ENCODE measurements around the gene VPS45. TPM values are rescaled to one million over a fixed set of nuclear protein-coding genes. Genes with fewer than 3 reads are reported as not detected.
A peak's percentile ranks its signal among the peaks of the same experiment; 100 is the strongest.
"Not testable (repeated sequence)": the region's sequence is repeated elsewhere in the genome, so short reads cannot be mapped to it uniquely, and the experiment has no call there.

VPS45 gene
- total RNA-seq, 1 donor from 2014 or later = 11.3 TPM

DNA sequence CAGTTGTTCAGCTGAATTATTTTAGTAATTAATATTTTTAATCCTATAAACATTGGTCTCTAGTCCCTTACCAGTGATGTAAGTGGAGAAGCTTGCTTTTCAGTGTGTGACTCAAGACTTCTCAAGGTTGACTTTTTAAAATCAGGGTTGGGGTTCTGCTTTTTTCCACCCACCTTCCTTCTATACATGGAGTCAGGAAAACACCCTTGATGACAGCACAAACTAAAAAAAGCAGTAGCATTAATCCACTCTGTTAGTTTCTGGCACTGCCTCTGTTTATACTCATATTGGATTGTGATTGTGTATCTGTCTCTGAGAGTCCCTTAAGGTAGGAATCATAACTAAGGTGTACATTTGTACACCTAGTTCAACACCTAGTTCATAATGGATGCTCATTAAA, 73.9 kb downstream of the VPS45 start:
- Histone ChIP-seq H3K9me3 (no peaks in the 10 kb centered on the region), H3K27ac (no peak overlapping the region), H3K36me3 (no peaks in the 10 kb centered on the region), H3K4me3 (no peak overlapping the region), H3K27me3 (no peaks in the 10 kb centered on the region), H3K4me1 (no peaks in the 10 kb centered on the region)
- TF ChIP-seq, protein P1, sequence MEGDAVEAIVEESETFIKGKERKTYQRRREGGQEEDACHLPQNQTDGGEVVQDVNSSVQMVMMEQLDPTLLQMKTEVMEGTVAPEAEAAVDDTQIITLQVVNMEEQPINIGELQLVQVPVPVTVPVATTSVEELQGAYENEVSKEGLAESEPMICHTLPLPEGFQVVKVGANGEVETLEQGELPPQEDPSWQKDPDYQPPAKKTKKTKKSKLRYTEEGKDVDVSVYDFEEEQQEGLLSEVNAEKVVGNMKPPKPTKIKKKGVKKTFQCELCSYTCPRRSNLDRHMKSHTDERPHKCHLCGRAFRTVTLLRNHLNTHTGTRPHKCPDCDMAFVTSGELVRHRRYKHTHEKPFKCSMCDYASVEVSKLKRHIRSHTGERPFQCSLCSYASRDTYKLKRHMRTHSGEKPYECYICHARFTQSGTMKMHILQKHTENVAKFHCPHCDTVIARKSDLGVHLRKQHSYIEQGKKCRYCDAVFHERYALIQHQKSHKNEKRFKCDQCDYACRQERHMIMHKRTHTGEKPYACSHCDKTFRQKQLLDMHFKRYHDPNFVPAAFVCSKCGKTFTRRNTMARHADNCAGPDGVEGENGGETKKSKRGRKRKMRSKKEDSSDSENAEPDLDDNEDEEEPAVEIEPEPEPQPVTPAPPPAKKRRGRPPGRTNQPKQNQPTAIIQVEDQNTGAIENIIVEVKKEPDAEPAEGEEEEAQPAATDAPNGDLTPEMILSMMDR (IDR thresholded peaks at IDR 0.05) = no peak
- intact Hi-C loops (cut with DNase I) = no loop called here
- DNase-seq (ENCODE audit: low spot score in 2 of 2) = no peak

DNA sequence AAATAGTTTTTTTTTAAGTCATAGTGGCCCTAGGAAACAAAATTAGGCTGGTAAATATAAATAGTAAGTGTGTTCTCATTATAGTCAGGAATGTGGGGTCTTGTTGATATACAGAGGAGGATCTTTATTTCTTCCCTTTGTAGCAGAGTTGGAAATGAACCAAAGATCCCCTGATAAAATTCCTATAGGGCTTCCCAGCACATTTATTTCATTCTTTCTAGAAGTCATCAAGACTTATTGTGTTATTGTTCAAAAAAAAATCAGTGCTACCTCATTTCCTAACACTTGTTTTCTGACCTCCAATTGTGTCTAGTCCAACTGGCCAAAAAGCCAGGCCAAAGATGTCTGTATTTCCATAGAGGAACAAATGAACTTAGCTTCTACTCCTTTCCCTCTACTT, 74.5 kb downstream of the VPS45 start:
- Histone ChIP-seq H3K4me1 (no peaks in the 10 kb centered on the region), H3K4me3 (no peak overlapping the region), H3K36me3 (no peaks in the 10 kb centered on the region), H3K9me3 (no peaks in the 10 kb centered on the region), H3K27me3 (no peaks in the 10 kb centered on the region), H3K27ac (no peak overlapping the region)
- intact Hi-C loops (cut with DNase I) = no loop called here
- TF ChIP-seq, protein P1 (IDR thresholded peaks at IDR 0.05) = no peak
- DNase-seq (ENCODE audit: low spot score in 2 of 2) = no peak

DNA sequence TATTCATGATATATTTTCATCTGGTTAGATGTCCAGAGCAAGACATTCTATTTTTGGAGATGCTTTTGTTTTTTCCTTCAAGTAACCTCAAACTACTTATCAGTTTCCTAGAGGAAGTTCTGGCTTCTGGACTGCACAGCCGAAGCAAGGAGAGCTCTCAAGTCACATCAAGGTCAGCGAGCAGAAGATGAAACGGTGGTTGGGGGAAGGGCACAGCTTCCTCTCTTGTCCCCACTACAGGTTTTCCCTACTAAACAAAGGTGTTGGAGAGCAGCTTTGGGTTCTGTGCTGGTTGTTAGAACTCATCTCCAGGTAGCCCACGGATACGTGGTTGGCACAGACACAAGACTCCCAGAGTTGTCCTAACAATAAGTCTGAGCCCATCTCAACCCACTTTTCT, 77.0 kb downstream of the VPS45 start:
- intact Hi-C loops (cut with DNase I) = loop anchor here (5.0 kb wide), 1 partner anchor 52 kb away; no protein-coding TSS in a partner anchor
- peaks cover 0 to 2% of the 10 kb centered on the region in 2 donors for H3K4me1 ChIP-seq
- no peak overlapping the region for H3K27ac ChIP-seq
- no peaks in the 10 kb centered on the region for H3K27me3 ChIP-seq
- DNase-seq (ENCODE audit: low spot score in 2 of 2) = no peak
- TF ChIP-seq, protein P1 (IDR thresholded peaks at IDR 0.05) = no peak
- H3K9me3 ChIP-seq = no peaks in the 10 kb centered on the region
- no peaks in the 10 kb centered on the region for H3K36me3 ChIP-seq
- no peak overlapping the region for H3K4me3 ChIP-seq

DNA sequence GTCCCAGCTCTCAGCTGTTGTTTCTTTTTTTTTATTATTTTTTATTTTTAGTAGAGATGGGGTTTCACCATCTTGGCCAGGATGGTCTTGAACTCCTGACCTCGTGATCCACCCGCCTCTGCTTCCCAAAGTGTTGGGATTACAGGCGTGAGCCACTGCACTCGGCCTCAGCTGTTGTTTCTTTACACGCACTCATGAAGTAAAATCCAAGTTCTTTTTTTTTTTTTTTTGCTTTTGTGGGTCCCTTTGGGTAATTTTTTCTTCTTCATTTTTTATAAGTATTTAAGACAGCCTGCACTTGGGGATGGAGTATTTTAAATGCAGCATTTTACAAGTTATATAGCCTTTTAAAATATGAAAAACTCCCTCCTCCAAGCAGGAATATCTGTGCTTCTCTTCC, 78.4 kb downstream of the VPS45 start:
- intact Hi-C loops (cut with DNase I) = loop anchor here (5.0 kb wide), 1 partner anchor 54 kb away; no protein-coding TSS in a partner anchor
- not testable (repeated sequence) for H3K9me3 ChIP-seq, H3K27ac ChIP-seq

GRCh38 chr1:150146849-150147542, 79.4 kb downstream of the VPS45 start:
- Histone ChIP-seq H3K4me3 (no peak overlapping the region), H3K27me3 (no peaks in the 10 kb centered on the region), H3K36me3 (no peaks in the 10 kb centered on the region), H3K4me1 (peaks cover 0 to 2% of the 10 kb centered on the region in 2 donors), H3K9me3 (no peaks in the 10 kb centered on the region), H3K27ac (no peak overlapping the region)
- TF ChIP-seq, protein P1 (IDR thresholded peaks at IDR 0.05) = no peak
- no peak for DNase-seq (ENCODE audit: low spot score in 2 of 2)
- intact Hi-C loops (cut with DNase I) = loop anchor here (5.0 kb wide), 1 partner anchor 55 kb away; no protein-coding TSS in a partner anchor

More for the DNA sequence above, 78.4 kb downstream of the VPS45 start:
- not testable (repeated sequence) for H3K4me3 ChIP-seq; H3K36me3 ChIP-seq; DNase-seq (ENCODE audit: low spot score in 2 of 2); H3K27me3 ChIP-seq; H3K4me1 ChIP-seq

DNA sequence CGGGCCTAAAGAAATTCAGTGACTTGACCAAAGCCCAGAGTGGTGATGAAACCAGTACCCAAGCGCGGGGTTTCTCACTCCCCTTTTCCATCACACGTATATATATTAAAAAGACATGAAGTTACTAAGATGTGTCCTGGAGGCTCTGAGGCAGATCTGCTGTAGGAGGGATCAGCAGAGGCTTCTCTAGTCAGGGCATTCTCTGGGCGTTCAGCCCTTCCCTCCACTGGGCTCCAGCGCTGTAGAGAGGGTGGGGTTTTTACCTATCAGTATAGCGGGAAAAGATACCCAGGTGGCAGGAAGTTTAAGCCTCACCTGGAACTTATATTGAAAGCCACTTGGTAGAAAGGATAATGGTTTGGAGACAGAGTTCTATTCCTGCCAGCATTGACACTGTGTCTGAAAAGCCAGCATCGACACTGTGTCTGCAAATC, 81.3 kb downstream of the VPS45 start:
- H3K9me3 ChIP-seq = no peaks in the 10 kb centered on the region
- no peak for DNase-seq (ENCODE audit: low spot score in 2 of 2)
- intact Hi-C loops (cut with DNase I) = loop anchor here (1.0 to 5.0 kb wide), 2 partner anchors 14 to 57 kb away; no protein-coding TSS in a partner anchor
- H3K4me1 ChIP-seq = peaks cover 5 to 14% of the 10 kb centered on the region in 2 donors
- H3K27ac ChIP-seq = peak overlapping the region; percentile 96 to 97
- peak overlapping the region; percentile 94 to 95 for H3K4me3 ChIP-seq
- H3K36me3 ChIP-seq = peaks cover 8 to 11% of the 10 kb centered on the region in 2 donors
- TF ChIP-seq, protein P1 (IDR thresholded peaks at IDR 0.05) = no peak
- no peaks in the 10 kb centered on the region for H3K27me3 ChIP-seq
